ENCODE measurements around the gene MEIS2. TPM values are rescaled to one million over a fixed set of nuclear protein-coding genes. Genes with fewer than 3 reads are reported as not detected.
A peak's percentile ranks its signal among the peaks of the same experiment; 100 is the strongest.

MEIS2 gene
- total and polyA plus RNA-seq, 2 experiments from 2014 or later = 0.27 TPM; not detected in 1

DNA sequence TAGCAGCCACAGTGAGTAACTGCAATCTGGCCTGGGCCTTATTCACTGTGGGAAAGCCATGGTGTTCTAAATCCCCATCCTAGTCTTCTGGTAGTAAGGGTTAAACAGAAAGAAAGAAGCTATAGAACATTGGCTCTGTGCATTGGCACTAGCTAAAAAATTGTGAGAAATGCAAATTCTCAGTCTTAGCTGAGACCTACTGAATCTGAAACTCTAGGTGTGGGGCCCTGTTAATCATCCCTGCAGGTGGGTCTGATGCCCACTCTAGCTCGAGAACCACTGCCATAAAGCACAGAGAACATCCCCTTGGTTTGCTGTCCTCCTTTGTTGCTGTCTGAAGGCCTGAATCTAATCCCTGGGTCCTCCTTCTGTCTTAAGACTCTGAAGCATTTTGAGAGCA, 59.3 kb downstream of the MEIS2 start:
- H3K4me3 Mint-ChIP-seq = no peak overlapping the region
- ATAC-seq (no peak), DNase-seq (ENCODE audit: low spot score) (no peak)
- H3K9me3 Mint-ChIP-seq = no peaks in the 10 kb centered on the region
- no peaks in the 10 kb centered on the region for H3K79me2 ChIP-seq (replicated peaks; ENCODE audit: insufficient read depth)
- no peaks in the 10 kb centered on the region for H3K9me2 ChIP-seq (ENCODE audit: insufficient read depth)
- H3K27me3 ChIP-seq (ENCODE audit: insufficient read depth) = no peaks in the 10 kb centered on the region
- H3K27ac Mint-ChIP-seq = no peak overlapping the region
- H3K27ac ChIP-seq (ENCODE audit: low read depth) = no peak overlapping the region
- H3K4me2 ChIP-seq = no peak overlapping the region
- H3K27me3 Mint-ChIP-seq (ENCODE audit: insufficient read depth, low read depth, poor library complexity) = peaks cover 7% of the 10 kb centered on the region
- peak overlapping the region; percentile 4; the same call in 1 of the 2 replicates for H2AFZ ChIP-seq
- no peaks in the 10 kb centered on the region for H3K36me3 ChIP-seq (ENCODE audit: insufficient read depth)
- H3F3A ChIP-seq (replicated peaks; ENCODE audit: low read depth) = peaks cover under 1% of the 10 kb centered on the region; the same call in 1 of the 2 replicates
- no peaks in the 10 kb centered on the region for H4K20me1 ChIP-seq (replicated peaks; ENCODE audit: insufficient read depth)
- TF ChIP-seq EZH2 (IDR thresholded peaks at IDR 0.05; ENCODE audit: low read depth, unreplicated experiment) (no peak), STAT1 (IDR thresholded peaks at IDR 0.05; ENCODE audit: unreplicated experiment) (no peak), EZH2phosphoT487 (IDR thresholded peaks at IDR 0.05; ENCODE audit: unreplicated experiment) (no peak), POLR2AphosphoS5 (IDR thresholded peaks at IDR 0.05; ENCODE audit: low read depth) (no peak), CREB1 (CRISPR knock-in tag; IDR thresholded peaks at IDR 0.05; ENCODE audit: low read depth) (no peak), JUNB (IDR thresholded peaks at IDR 0.05; ENCODE audit: unreplicated experiment) (no peak)
- TF ChIP-seq, protein P1, sequence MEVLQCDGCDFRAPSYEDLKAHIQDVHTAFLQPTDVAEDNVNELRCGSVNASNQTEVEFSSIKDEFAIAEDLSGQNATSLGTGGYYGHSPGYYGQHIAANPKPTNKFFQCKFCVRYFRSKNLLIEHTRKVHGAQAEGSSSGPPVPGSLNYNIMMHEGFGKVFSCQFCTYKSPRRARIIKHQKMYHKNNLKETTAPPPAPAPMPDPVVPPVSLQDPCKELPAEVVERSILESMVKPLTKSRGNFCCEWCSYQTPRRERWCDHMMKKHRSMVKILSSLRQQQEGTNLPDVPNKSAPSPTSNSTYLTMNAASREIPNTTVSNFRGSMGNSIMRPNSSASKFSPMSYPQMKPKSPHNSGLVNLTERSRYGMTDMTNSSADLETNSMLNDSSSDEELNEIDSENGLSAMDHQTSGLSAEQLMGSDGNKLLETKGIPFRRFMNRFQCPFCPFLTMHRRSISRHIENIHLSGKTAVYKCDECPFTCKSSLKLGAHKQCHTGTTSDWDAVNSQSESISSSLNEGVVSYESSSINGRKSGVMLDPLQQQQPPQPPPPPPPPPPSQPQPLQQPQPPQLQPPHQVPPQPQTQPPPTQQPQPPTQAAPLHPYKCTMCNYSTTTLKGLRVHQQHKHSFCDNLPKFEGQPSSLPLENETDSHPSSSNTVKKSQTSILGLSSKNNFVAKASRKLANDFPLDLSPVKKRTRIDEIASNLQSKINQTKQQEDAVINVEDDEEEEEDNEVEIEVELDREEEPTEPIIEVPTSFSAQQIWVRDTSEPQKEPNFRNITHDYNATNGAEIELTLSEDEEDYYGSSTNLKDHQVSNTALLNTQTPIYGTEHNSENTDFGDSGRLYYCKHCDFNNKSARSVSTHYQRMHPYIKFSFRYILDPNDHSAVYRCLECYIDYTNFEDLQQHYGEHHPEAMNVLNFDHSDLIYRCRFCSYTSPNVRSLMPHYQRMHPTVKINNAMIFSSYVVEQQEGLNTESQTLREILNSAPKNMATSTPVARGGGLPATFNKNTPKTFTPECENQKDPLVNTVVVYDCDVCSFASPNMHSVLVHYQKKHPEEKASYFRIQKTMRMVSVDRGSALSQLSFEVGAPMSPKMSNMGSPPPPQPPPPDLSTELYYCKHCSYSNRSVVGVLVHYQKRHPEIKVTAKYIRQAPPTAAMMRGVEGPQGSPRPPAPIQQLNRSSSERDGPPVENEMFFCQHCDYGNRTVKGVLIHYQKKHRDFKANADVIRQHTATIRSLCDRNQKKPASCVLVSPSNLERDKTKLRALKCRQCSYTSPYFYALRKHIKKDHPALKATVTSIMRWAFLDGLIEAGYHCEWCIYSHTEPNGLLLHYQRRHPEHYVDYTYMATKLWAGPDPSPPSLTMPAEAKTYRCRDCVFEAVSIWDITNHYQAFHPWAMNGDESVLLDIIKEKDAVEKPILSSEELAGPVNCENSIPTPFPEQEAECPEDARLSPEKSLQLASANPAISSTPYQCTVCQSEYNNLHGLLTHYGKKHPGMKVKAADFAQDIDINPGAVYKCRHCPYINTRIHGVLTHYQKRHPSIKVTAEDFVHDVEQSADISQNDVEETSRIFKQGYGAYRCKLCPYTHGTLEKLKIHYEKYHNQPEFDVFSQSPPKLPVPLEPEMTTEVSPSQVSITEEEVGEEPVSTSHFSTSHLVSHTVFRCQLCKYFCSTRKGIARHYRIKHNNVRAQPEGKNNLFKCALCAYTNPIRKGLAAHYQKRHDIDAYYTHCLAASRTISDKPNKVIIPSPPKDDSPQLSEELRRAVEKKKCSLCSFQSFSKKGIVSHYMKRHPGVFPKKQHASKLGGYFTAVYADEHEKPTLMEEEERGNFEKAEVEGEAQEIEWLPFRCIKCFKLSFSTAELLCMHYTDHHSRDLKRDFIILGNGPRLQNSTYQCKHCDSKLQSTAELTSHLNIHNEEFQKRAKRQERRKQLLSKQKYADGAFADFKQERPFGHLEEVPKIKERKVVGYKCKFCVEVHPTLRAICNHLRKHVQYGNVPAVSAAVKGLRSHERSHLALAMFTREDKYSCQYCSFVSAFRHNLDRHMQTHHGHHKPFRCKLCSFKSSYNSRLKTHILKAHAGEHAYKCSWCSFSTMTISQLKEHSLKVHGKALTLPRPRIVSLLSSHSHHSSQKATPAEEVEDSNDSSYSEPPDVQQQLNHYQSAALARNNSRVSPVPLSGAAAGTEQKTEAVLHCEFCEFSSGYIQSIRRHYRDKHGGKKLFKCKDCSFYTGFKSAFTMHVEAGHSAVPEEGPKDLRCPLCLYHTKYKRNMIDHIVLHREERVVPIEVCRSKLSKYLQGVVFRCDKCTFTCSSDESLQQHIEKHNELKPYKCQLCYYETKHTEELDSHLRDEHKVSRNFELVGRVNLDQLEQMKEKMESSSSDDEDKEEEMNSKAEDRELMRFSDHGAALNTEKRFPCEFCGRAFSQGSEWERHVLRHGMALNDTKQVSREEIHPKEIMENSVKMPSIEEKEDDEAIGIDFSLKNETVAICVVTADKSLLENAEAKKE (CRISPR knock-in tag; IDR thresholded peaks at IDR 0.05) = no peak
- TF ChIP-seq, protein P2, sequence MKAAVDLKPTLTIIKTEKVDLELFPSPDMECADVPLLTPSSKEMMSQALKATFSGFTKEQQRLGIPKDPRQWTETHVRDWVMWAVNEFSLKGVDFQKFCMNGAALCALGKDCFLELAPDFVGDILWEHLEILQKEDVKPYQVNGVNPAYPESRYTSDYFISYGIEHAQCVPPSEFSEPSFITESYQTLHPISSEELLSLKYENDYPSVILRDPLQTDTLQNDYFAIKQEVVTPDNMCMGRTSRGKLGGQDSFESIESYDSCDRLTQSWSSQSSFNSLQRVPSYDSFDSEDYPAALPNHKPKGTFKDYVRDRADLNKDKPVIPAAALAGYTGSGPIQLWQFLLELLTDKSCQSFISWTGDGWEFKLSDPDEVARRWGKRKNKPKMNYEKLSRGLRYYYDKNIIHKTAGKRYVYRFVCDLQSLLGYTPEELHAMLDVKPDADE (IDR thresholded peaks at IDR 0.05) = no peak
- H3K36me3 Mint-ChIP-seq (ENCODE audit: low read depth) = no peaks in the 10 kb centered on the region
- H3K4me1 Mint-ChIP-seq = peaks cover 32% of the 10 kb centered on the region
- H3K4me3 ChIP-seq = no peak overlapping the region
- H3K4me1 ChIP-seq (ENCODE audit: insufficient read depth) = peaks cover 18% of the 10 kb centered on the region
